8988T (cell line): Measurements from ENCODE around the gene PLA2R1.
"Not testable (repeated sequence)": the region's sequence is repeated elsewhere in the genome, so short reads cannot be mapped to it uniquely, and the experiment has no call there.

Experiments
- DNase-seq: peaks from one replicate; pipeline ENCODE4 v3.0.0; 2011

PLA2R1 gene

DNA sequence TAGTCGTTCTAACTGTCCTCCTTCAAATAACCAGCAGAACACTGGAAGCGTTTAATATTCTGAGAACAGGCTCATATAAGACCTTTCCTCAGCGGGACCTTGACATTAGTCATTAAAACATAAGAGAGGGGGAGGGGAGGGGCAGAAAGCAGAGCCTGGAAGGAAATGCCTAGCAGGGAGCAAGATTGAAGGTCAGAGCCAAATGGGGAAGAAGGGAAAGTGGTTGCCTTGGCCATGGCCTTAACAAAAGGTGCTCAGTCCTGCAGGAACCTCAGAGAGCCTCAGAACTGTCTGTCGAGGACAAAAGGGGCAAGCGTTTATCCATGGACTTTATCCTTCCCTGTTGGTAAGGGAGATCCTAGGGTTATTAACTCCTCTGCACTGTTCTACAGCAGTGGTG, 856 bp upstream of the PLA2R1 start:
- DNase-seq = no peak

- DNase-seq = peak; percentile 24
Observed at GRCh38 chr2:160061944-160062291, 497 bp downstream of the PLA2R1 start.

GRCh38 chr2:160061533-160061932, 882 bp downstream of the PLA2R1 start:
- no peak for DNase-seq

DNA sequence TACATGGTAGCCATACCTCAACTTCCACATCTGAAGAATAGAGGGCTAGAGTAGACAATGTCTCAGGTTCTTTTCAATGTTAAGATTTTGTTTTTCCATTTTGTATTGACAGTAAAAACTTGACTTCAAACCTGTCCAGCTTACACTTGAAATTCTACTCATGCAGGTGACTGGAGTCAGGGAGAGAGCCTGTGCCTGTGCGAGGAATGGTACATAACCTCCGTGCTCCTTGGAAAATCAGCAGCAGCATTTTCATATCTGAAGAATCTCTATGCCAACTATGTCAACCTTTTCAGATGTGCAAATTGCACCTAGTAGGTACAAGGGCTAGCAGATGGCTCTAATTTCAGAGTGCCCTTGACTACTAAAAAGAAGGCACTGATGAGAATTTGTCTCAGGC, 2.1 kb downstream of the PLA2R1 start:
- DNase-seq = no peak

DNA sequence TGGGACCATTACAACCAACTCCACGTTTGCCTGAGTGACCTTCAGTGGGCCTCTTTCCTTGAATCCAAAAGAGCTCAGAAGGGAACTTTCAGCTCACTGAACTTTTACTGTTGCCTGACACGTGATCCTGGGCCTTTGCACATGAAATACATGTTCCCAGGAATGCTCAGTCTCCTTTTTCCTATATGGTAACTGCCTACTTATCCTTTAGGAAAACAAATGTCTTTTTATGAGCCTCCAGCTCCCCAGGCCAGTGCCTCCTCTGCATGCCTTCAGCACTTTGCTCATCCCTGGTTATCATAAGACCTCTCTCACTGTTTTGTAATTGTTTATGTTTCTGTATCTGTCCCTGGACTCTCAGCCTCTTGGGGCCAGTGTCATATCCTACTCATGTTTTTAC, 5.1 kb downstream of the PLA2R1 start:
- DNase-seq = no peak

DNA sequence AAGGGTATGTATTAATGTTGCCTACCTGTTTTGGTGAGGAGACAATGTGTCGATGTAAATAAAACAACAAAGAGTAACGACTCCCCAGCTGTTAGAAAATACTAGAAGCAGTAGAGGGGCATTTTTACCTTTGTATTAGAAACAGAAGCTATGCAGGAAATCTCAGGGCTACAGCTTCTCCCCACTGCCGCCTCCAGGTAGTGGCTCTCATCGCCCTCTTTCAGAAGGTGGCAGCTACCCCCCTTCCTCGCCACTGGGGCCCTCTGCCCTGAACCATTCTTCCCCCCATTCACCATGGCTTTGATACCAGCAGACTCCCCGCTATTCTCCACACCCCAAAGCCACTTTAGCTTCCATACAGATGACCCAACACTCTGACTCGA, 6.7 kb downstream of the PLA2R1 start:
- DNase-seq = no peak

DNA sequence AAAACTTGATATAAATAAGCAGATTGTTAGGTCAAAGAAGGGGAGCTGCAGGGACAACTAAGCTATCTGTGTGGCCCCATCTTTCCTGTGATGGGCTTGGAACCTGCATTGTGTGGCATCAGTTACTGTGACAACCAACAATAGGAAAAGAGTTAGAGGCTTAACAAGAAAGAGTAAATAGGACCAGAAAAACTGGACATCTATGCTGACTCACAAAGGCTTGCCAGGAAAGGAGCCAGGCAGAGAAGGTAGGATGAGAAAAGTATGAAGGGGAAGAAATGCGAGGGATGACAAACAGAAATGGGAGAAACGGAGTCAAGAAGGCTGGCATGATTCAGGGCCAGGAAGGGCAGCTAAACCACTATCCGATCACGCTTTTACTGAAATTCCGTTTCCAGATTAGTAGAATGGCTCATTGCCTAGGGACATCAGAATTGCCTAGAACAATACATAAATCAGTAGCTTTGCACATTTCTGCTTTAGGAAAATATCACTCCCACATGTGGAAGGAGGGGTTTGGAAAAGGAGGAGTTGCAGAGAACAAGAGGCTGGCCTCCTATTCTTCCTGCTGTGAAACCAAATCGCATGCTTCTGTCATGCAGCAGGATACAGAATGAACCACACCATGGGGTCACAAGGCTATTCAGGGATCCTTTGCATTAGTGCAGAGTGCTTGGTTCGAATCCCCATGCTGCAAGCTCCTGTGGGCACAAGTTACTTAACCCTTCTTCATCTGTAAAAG, 7.3 kb downstream of the PLA2R1 start:
- DNase-seq = no peak

- no peak for DNase-seq
Observed at GRCh38 chr2:160053946-160054345, 8.5 kb downstream of the PLA2R1 start.

- no peak for DNase-seq
Observed at GRCh38 chr2:160052531-160052930, 9.9 kb downstream of the PLA2R1 start.

- DNase-seq = no peak
Observed at GRCh38 chr2:160051371-160051800, 11.0 kb downstream of the PLA2R1 start.

- DNase-seq = no peak
Observed at GRCh38 chr2:160050147-160050546, 12.3 kb downstream of the PLA2R1 start.

DNA sequence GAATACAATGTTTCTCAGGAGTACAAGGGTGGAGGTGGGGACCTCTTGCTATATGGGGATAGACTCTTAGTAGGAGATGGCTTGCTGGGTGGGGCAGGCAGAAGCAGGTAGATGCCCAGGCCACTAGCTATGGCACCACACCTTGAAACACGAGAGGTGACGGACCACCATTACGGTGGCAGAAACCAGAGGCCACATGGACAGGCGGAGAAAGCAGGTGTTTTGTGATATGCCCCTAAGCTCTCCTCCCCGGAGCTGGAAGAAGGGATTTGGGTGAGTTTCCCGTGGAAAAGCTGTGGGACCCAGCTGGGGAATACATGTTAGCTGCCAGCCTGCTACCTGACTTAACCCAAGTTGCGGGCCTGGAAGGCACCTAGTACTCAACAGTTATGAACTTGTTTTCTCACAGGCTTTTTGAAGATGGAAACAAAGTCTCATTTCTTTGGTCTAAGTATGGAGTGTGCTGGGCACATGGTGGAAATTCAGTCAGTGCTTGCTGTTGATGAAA, 16.7 kb downstream of the PLA2R1 start:
- DNase-seq = no peak

- no peak for DNase-seq
Observed at GRCh38 chr2:160044728-160045127, 17.7 kb downstream of the PLA2R1 start.

- no peak for DNase-seq
Observed at GRCh38 chr2:160043265-160043664, 19.1 kb downstream of the PLA2R1 start.

DNA sequence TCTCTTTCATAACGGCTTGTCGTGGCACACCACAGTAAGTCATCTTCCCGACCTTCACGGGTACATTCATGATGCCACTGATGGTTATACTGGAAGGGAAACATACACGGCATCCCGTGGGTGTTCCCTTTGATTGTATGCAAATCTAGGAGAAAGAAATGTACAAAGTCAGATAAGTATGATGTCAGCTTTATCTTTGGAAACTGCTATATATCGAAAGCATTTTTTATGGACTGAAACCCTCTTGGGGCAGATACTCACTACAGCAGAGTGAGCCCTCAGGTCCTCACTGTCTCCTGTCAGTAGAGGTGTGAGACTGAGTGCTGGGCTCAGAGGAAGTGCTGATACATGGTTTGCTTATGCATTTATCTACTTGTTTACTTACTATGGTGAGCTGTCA, 20.4 kb downstream of the PLA2R1 start:
- no peak for DNase-seq

DNA sequence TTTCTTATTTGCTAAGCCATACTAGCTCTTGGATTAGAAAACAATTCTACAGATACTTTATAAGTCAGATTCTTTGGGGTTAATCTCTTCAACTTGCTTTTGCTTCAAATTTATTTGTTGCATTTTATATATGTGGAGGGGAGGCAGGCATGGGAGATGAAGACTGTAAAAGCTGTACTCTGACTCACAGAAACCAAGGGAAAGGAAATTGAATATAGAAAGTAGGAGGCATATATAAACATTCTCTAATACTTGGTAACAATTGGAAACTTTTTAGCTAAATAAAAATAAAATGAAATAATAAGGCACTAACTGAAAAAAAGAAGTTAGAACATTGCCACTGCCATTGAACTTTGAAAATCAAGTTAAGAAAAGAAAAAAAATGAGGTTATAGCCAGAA, 21.3 kb downstream of the PLA2R1 start:
- DNase-seq = no peak

DNA sequence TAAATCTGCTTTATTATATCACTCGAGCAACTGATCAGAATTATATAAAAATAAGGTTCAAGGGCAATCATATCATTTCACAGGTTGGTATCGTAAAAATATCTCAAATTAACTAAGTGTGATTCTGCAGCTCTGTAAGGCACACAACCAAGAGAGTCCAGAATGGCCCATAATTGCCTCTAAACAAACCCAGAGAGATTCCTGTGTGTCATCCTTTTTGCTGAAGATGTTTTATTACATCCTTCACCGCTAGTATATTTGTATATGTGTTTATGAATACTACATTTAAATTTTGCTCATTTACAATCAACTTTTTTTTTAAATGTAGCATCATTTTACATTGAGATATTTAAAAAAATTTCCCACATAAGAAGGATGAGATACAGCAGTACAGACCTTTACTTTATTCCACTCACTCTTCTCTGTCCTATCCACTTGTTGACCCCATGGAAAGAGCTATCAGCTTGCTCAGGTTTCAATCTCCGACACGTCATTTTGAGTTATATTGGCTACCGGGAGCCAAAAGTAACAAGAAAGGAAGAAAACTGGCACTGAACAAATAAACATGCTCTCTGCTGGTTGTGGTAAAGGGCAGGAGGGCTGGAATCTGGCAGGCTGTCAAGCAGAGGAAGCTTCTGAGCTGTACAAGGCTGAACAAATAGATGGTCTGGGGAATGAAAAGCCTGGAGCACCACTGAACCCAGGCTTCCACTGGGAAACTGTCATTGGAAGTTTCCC, 23.1 kb downstream of the PLA2R1 start:
- DNase-seq = no peak

DNA sequence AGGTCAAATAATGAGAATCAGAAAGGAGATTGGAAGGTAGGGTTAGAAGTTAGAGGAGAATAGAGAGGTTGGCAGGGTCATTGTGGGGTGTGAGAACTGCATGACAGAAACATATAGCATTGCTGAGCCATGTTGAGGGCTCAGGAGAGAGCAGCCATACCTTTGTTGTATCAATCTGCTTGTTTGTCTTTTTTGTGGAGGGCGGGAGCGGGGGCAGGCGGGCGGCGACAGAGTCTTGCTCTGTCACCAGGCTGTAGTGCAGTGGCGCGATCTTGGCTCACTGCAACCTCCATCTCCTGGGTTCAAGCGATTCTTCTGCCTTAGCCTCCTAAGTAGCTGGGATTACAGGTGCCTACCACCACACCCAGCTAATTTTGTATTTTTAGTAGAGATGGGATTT, 23.8 kb downstream of the PLA2R1 start:
- DNase-seq = not testable (repeated sequence)

- DNase-seq = no peak
Observed at GRCh38 chr2:160036736-160037135, 25.7 kb downstream of the PLA2R1 start.

DNA sequence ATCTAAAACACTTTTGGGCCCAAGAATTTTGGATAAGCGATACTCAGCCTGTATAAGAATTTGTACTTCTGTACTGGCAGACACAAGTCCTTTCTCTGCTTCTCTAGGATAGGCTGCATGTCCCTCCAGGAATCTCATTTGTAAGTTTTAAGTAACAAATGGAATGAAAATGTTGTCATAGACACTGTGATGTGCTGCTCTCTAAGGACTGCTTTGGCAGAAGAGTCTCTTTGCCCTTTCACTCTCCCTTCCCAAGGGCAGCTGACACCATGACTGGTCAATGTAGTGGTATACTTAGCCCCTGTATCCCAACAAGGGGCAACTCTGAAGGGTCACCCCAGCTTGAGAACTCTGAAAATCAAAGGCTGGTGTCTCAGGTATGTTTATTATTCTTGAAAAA, 27.3 kb downstream of the PLA2R1 start:
- DNase-seq = no peak

DNA sequence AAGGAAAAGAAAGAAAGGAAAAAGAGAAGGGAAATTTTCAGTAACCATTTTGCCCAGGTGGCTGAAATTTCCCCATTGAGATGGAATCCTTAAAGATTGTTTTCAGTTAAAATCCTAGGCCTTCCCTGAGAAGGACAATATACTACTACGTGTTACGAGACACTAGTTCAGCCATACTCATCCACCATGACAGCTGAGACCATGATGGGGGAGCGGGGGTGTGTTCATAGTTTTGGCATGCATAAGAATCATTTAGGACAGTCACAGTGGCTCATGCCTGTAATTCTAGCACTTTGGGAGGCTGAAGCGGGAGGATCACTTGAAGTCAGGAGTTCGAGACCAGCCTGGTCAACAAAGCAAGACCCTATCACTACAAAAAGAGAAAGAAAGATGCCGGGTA, 28.0 kb downstream of the PLA2R1 start:
- DNase-seq = no peak

GRCh38 chr2:160033732-160034392, 28.6 kb downstream of the PLA2R1 start:
- no peak for DNase-seq

GRCh38 chr2:160029270-160029628, 33.2 kb downstream of the PLA2R1 start:
- DNase-seq = no peak
